ENCODE measurements around the gene TEAD3.

- TF ChIP-seq CTCF (IDR thresholded peaks at IDR 0.05), result no peak
- no peak for TF ChIP-seq POLR2A (IDR thresholded peaks at IDR 0.05)
These were observed 6.7 kb downstream of the TEAD3 start for GRCh38 chr6:35489995-35490791.

Data from esophagus squamous epithelium (tissue), 4 donors.